Measurements from ENCODE around the gene ELL.

ELL gene

GRCh38 chr19:18418029-18418482 is 103.8 kb downstream of the ELL start:
- Histone ChIP-seq H3K27ac (replicated peaks) (peak overlapping the region; percentile 98), H3K4me3 (replicated peaks; ENCODE audit: insufficient read depth, low read length) (no peak overlapping the region), H3K27me3 (ENCODE audit: insufficient read depth, poor library complexity, severe bottlenecking) (no peaks in the 10 kb centered on the region)
- no peak for DNase-seq (ENCODE audit: low read depth in 1 of 2, low spot score in 1 of 2)
- TF ChIP-seq CTCF (IDR thresholded peaks at IDR 0.05; ENCODE audit: insufficient read depth, low read length) (no peak), REST (IDR thresholded peaks at IDR 0.05; ENCODE audit: insufficient replicate concordance, low read depth) (no peak), POLR2AphosphoS5 (IDR thresholded peaks at IDR 0.05; ENCODE audit: low read depth) (no peak; the same call in 1 of the 2 replicates)

GRCh38 chr19:18417250-18418028 is 104.4 kb downstream of the ELL start:
- peak overlapping the region; percentile 28 for H3K4me3 ChIP-seq (replicated peaks; ENCODE audit: insufficient read depth, low read length)
- peak overlapping the region; percentile 98 for H3K27ac ChIP-seq (replicated peaks)
- TF ChIP-seq SPI1 (IDR thresholded peaks at IDR 0.05; ENCODE audit: borderline replicate concordance, low read depth) (peak; percentile 84), POLR2AphosphoS5 (IDR thresholded peaks at IDR 0.05; ENCODE audit: low read depth) (peak; percentile 55), GABPA (IDR thresholded peaks at IDR 0.05; ENCODE audit: low read depth) (peak; percentile 78), CTCF (IDR thresholded peaks at IDR 0.05; ENCODE audit: insufficient read depth, low read length) (no peak), REST (IDR thresholded peaks at IDR 0.05; ENCODE audit: insufficient replicate concordance, low read depth) (no peak)
- peak; percentile 85 to 88 for DNase-seq (ENCODE audit: low read depth in 1 of 2, low spot score in 1 of 2)
- H3K27me3 ChIP-seq (ENCODE audit: insufficient read depth, poor library complexity, severe bottlenecking), result no peaks in the 10 kb centered on the region

GRCh38 chr19:18416778-18417249 is 105.1 kb downstream of the ELL start:
- H3K4me3 ChIP-seq (replicated peaks; ENCODE audit: insufficient read depth, low read length), result peak overlapping the region; percentile 28
- DNase-seq (ENCODE audit: low read depth in 1 of 2, low spot score in 1 of 2), result peak; percentile 84 to 92
- H3K27me3 ChIP-seq (ENCODE audit: insufficient read depth, poor library complexity, severe bottlenecking), result no peaks in the 10 kb centered on the region
- no peak for TF ChIP-seq GABPA (IDR thresholded peaks at IDR 0.05; ENCODE audit: low read depth)
- peak overlapping the region; percentile 98 for H3K27ac ChIP-seq (replicated peaks)

- Histone ChIP-seq H3K27ac (replicated peaks) (peak overlapping the region; percentile 98), H3K27me3 (ENCODE audit: insufficient read depth, poor library complexity, severe bottlenecking) (no peaks in the 10 kb centered on the region), H3K4me3 (replicated peaks; ENCODE audit: insufficient read depth, low read length) (peak overlapping the region; percentile 26)
- DNase-seq (ENCODE audit: low read depth in 1 of 2, low spot score in 1 of 2), result peak; percentile 92 to 96
- TF ChIP-seq REST (IDR thresholded peaks at IDR 0.05; ENCODE audit: insufficient replicate concordance, low read depth) (no peak), SPI1 (IDR thresholded peaks at IDR 0.05; ENCODE audit: borderline replicate concordance, low read depth) (peak; percentile 81; the same call in 1 of the 2 replicates), POLR2AphosphoS5 (IDR thresholded peaks at IDR 0.05; ENCODE audit: low read depth) (peak; percentile 87), GABPA (IDR thresholded peaks at IDR 0.05; ENCODE audit: low read depth) (peak; percentile 49; the same call in 1 of the 2 replicates), CTCF (IDR thresholded peaks at IDR 0.05; ENCODE audit: insufficient read depth, low read length) (no peak)
Observed at GRCh38 chr19:18415178-18415867, 106.5 kb downstream of the ELL start.

Measured in HL-60 (cell line).